Measurements from ENCODE around the gene MS4A3.

MS4A3 gene

GRCh38 chr11:60088364-60088763 is 31.9 kb downstream of the MS4A3 start, which contains the start of gene MS4A2:
Gene MS4A2 (plus strand): TSS chr11:60088664. CDS start chr11:60088766, 102 bp downstream.
- H3K9me3 ChIP-seq (ENCODE audit: low read length), result no peaks in the 10 kb centered on the region
- no peak within 1 kb of the TSS for H3K4me2 ChIP-seq (ENCODE audit: low read length)
- no peaks in the 10 kb centered on the region for H3K36me3 ChIP-seq (ENCODE audit: insufficient read depth, low read length)
- no peaks in the 10 kb centered on the region for H3K79me2 ChIP-seq (ENCODE audit: insufficient read depth, low read length)
- H3K4me1 ChIP-seq (ENCODE audit: insufficient read depth, low read length, severe bottlenecking), result no peaks in the 10 kb centered on the region
- no peak within 1 kb of the TSS for H3K4me3 ChIP-seq (ENCODE audit: low read depth, low read length, poor library complexity, severe bottlenecking)
- H3K9me2 ChIP-seq (ENCODE audit: low read depth, low read length), result no peaks in the 10 kb centered on the region
- H3K9ac ChIP-seq (ENCODE audit: low read length), result no peak within 1 kb of the TSS
- H4K20me1 ChIP-seq (ENCODE audit: insufficient read depth, low read length), result no peaks in the 10 kb centered on the region
- no peaks in the 10 kb centered on the region for H3K27me3 ChIP-seq (ENCODE audit: insufficient read depth, low read length)
- H3F3A ChIP-seq (ENCODE audit: insufficient read depth, low read length), result no peaks in the 10 kb centered on the region
- H2AFZ ChIP-seq (ENCODE audit: low read length), result no peak within 1 kb of the TSS
- TF ChIP-seq CTCF (IDR thresholded peaks at IDR 0.05; ENCODE audit: low read length) (no peak), EZH2 (IDR thresholded peaks at IDR 0.05; ENCODE audit: borderline replicate concordance, low read length) (no peak)
- H3K27ac ChIP-seq (ENCODE audit: low read depth, low read length, poor library complexity, severe bottlenecking), result no peak within 1 kb of the TSS

- H3K4me2 ChIP-seq (ENCODE audit: low read length), result no peak overlapping the region
- TF ChIP-seq CTCF (IDR thresholded peaks at IDR 0.05; ENCODE audit: low read length) (no peak), EZH2 (IDR thresholded peaks at IDR 0.05; ENCODE audit: borderline replicate concordance, low read length) (no peak)
- no peak overlapping the region for H2AFZ ChIP-seq (ENCODE audit: low read length)
- no peak overlapping the region for H3K27ac ChIP-seq (ENCODE audit: low read depth, low read length, poor library complexity, severe bottlenecking)
- H3K4me1 ChIP-seq (ENCODE audit: insufficient read depth, low read length, severe bottlenecking), result no peaks in the 10 kb centered on the region
- no peaks in the 10 kb centered on the region for H3K9me3 ChIP-seq (ENCODE audit: low read length)
- no peaks in the 10 kb centered on the region for H3K79me2 ChIP-seq (ENCODE audit: insufficient read depth, low read length)
- H3K27me3 ChIP-seq (ENCODE audit: insufficient read depth, low read length), result no peaks in the 10 kb centered on the region
- H3K9ac ChIP-seq (ENCODE audit: low read length), result no peak overlapping the region
- H3K4me3 ChIP-seq (ENCODE audit: low read depth, low read length, poor library complexity, severe bottlenecking), result no peak overlapping the region
- H3K36me3 ChIP-seq (ENCODE audit: insufficient read depth, low read length), result no peaks in the 10 kb centered on the region
- no peaks in the 10 kb centered on the region for H4K20me1 ChIP-seq (ENCODE audit: insufficient read depth, low read length)
- H3F3A ChIP-seq (ENCODE audit: insufficient read depth, low read length), result no peaks in the 10 kb centered on the region
- H3K9me2 ChIP-seq (ENCODE audit: low read depth, low read length), result no peaks in the 10 kb centered on the region
Observed at GRCh38 chr11:60095477-60096120, 39.1 kb downstream of the MS4A3 start.

- H4K20me1 ChIP-seq (ENCODE audit: insufficient read depth, low read length), result no peaks in the 10 kb centered on the region
- H3K36me3 ChIP-seq (ENCODE audit: insufficient read depth, low read length), result no peaks in the 10 kb centered on the region
- no peaks in the 10 kb centered on the region for H3K9me2 ChIP-seq (ENCODE audit: low read depth, low read length)
- no peak overlapping the region for H3K4me2 ChIP-seq (ENCODE audit: low read length)
- H3K4me1 ChIP-seq (ENCODE audit: insufficient read depth, low read length, severe bottlenecking), result no peaks in the 10 kb centered on the region
- H3K4me3 ChIP-seq (ENCODE audit: low read depth, low read length, poor library complexity, severe bottlenecking), result no peak overlapping the region
- H3K27ac ChIP-seq (ENCODE audit: low read depth, low read length, poor library complexity, severe bottlenecking), result no peak overlapping the region
- no peak overlapping the region for H2AFZ ChIP-seq (ENCODE audit: low read length)
- no peaks in the 10 kb centered on the region for H3K79me2 ChIP-seq (ENCODE audit: insufficient read depth, low read length)
- no peak for TF ChIP-seq CTCF (IDR thresholded peaks at IDR 0.05; ENCODE audit: low read length)
- no peak for TF ChIP-seq EZH2 (IDR thresholded peaks at IDR 0.05; ENCODE audit: borderline replicate concordance, low read length)
- no peak overlapping the region for H3K9ac ChIP-seq (ENCODE audit: low read length)
- no peaks in the 10 kb centered on the region for H3F3A ChIP-seq (ENCODE audit: insufficient read depth, low read length)
- H3K9me3 ChIP-seq (ENCODE audit: low read length), result no peaks in the 10 kb centered on the region
- no peaks in the 10 kb centered on the region for H3K27me3 ChIP-seq (ENCODE audit: insufficient read depth, low read length)
Observed at GRCh38 chr11:60097189-60097588, 40.7 kb downstream of the MS4A3 start.

Data from OCI-LY1 (cell line).